Right atrium auricular region (tissue), 2 donors: ENCODE results near the gene COL9A3. TPM values are rescaled to one million over a fixed set of nuclear protein-coding genes. Genes with fewer than 3 reads are reported as not detected.

Experiments
- DNase-seq: peaks from one replicate; pipeline ENCODE4 v3.0.0-alpha.2; 2019; ENCODE audit warnings: low spot score
- H3K27ac ChIP-seq, 2 donors: fragments of 200-600 bp; sonication (generic); 1 replicate in 1 of 2; 2 replicates in 1 of 2; pipeline ENCODE4 v1.5.1; 2016 to 2019
- H3K27me3 ChIP-seq, 2 donors: fragments of 200-600 bp; sonication (generic); one replicate each; pipeline versions ENCODE4 v1.5.1 to v1.6.0; 2017 to 2019
- H3K36me3 ChIP-seq: fragments of 200-600 bp; sonication (generic); one replicate; pipeline ENCODE4 v1.5.1; 2016
- H3K4me1 ChIP-seq, 2 donors: fragments of 200-600 bp; sonication (generic); one replicate each; pipeline versions ENCODE4 v1.5.1 to v1.6.0; 2017 to 2019
- H3K4me3 ChIP-seq, 2 donors: fragments of 200-600 bp; sonication (generic); 1 replicate in 1 of 2; 2 replicates in 1 of 2; pipeline ENCODE4 v1.5.1; 2017 to 2019; ENCODE audit warnings: mild to moderate bottlenecking in 1 of 2, moderate library complexity in 1 of 2
- H3K9me3 ChIP-seq, 2 donors: fragments of 200-600 bp; sonication (generic); one replicate each; pipeline ENCODE4 v1.5.1; 2019
- total RNA-seq, 2 donors: library from RNA; depleted of rRNA; stranded (reverse); fragments of >200 nt; gene quantifications; one replicate each; pipeline ENCODE4 v1.1.0, GENCODE V29; 2016
- TF ChIP-seq, protein P1 (sequence below), 2 donors: fragments of 200-600 bp; sonication (generic); IDR thresholded peaks; one replicate each; pipeline ENCODE4 v1.5.1; 2019; ENCODE audit warnings: antibody characterized with exemption in 2 of 2

COL9A3 gene
- total RNA-seq, 2 donors from 2014 or later = 4.2 to 5.7 TPM

DNA sequence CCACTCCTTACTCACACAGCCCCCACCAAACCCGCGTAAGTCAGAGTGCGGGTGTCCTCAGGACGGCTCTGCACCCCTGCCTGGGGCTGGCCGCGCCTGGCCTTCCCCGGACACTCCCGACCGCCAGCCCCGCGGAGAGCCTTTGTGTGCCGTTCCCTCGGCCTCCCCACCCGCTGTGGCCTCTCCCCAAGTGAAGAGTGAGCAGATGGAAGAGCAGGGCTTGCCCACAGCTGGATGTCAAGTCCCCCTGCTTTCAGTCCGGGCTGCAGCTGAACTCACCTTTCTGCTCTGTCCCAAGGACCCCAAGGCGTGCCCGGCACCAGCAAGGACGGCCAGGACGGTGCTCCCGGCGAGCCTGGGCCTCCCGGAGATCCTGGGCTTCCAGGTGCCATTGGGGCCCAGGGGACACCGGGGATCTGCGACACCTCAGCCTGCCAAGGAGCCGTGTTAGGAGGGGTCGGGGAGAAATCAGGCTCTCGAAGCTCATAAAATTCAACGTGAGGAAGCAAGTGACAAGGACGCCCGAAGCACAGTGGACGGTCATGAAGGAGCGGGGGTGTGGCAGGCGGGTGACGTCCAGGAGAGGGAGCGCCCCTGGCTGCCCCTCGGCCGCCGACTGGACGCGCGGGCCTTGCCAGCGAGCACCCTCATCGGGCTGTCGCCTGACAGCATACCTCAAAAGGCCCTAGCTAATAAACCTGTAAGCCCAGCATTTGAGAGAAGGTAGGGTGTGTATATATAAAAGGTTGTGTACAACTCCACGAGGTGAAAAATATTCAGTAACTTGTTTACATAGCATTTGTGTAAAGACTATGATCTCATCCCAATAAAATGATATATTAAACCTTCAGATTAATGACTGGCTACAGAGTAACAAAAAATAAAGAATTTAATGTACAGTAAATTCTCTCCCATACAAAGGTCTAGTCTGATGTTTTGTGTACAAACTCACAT lies 23.7 kb downstream of the COL9A3 start:
- TF ChIP-seq, protein P1, sequence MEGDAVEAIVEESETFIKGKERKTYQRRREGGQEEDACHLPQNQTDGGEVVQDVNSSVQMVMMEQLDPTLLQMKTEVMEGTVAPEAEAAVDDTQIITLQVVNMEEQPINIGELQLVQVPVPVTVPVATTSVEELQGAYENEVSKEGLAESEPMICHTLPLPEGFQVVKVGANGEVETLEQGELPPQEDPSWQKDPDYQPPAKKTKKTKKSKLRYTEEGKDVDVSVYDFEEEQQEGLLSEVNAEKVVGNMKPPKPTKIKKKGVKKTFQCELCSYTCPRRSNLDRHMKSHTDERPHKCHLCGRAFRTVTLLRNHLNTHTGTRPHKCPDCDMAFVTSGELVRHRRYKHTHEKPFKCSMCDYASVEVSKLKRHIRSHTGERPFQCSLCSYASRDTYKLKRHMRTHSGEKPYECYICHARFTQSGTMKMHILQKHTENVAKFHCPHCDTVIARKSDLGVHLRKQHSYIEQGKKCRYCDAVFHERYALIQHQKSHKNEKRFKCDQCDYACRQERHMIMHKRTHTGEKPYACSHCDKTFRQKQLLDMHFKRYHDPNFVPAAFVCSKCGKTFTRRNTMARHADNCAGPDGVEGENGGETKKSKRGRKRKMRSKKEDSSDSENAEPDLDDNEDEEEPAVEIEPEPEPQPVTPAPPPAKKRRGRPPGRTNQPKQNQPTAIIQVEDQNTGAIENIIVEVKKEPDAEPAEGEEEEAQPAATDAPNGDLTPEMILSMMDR (IDR thresholded peaks at IDR 0.05) = no peak
- Histone ChIP-seq H3K9me3 (no peaks in the 10 kb centered on the region), H3K4me3 (no peak overlapping the region), H3K27ac (no peak overlapping the region), H3K36me3 (no peaks in the 10 kb centered on the region), H3K4me1 (no peaks in the 10 kb centered on the region), H3K27me3 (no peaks in the 10 kb centered on the region)
- DNase-seq = no peak

- DNase-seq = no peak
- H3K9me3 ChIP-seq = no peaks in the 10 kb centered on the region
- H3K27ac ChIP-seq = no peak overlapping the region
- H3K4me1 ChIP-seq = no peaks in the 10 kb centered on the region
- TF ChIP-seq, protein P1 (IDR thresholded peaks at IDR 0.05) = no peak
- H3K27me3 ChIP-seq = no peaks in the 10 kb centered on the region
- no peak overlapping the region for H3K4me3 ChIP-seq
- no peaks in the 10 kb centered on the region for H3K36me3 ChIP-seq
These were observed 24.9 kb downstream of the COL9A3 start for GRCh38 chr20:62841705-62842212.

DNA sequence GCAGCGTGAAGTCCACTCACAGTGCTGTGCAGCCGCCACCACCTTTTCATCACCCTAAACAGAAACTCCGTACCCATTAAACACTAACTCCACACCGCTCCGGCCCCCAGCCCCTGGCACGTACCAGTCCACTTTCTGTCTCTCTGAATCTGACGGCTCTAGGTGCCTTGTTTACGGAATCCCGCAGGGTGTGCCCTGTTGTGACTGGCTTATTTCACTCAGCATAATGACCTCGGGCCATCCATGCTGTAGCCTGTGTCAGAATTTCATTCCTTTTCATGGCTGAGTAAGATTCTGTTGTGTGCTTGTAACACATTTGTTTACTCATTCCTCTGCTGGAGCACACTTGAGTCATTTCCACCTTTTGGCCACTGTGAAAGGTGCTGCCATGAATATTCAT lies 26.8 kb downstream of the COL9A3 start:
- no peaks in the 10 kb centered on the region for H3K4me1 ChIP-seq
- H3K4me3 ChIP-seq = no peak overlapping the region
- H3K9me3 ChIP-seq = no peaks in the 10 kb centered on the region
- no peak overlapping the region for H3K27ac ChIP-seq
- TF ChIP-seq, protein P1 (IDR thresholded peaks at IDR 0.05) = no peak
- H3K27me3 ChIP-seq = no peaks in the 10 kb centered on the region
- H3K36me3 ChIP-seq = no peaks in the 10 kb centered on the region
- no peak for DNase-seq

- DNase-seq = no peak
- H3K4me3 ChIP-seq = no peak overlapping the region
- H3K27ac ChIP-seq = no peak overlapping the region
- H3K36me3 ChIP-seq = no peaks in the 10 kb centered on the region
- H3K27me3 ChIP-seq = no peaks in the 10 kb centered on the region
- H3K4me1 ChIP-seq = no peaks in the 10 kb centered on the region
- TF ChIP-seq, protein P1 (IDR thresholded peaks at IDR 0.05) = no peak
- H3K9me3 ChIP-seq = no peaks in the 10 kb centered on the region
These were observed 27.3 kb downstream of the COL9A3 start for GRCh38 chr20:62844182-62844581.

GRCh38 chr20:62845416-62846160 lies 28.7 kb downstream of the COL9A3 start:
- H3K36me3 ChIP-seq = no peaks in the 10 kb centered on the region
- H3K27me3 ChIP-seq = no peaks in the 10 kb centered on the region
- H3K4me3 ChIP-seq = no peak overlapping the region
- DNase-seq = no peak
- H3K4me1 ChIP-seq = no peaks in the 10 kb centered on the region
- no peak overlapping the region for H3K27ac ChIP-seq
- H3K9me3 ChIP-seq = no peaks in the 10 kb centered on the region
- TF ChIP-seq, protein P1 (IDR thresholded peaks at IDR 0.05) = no peak
